Measurements from ENCODE around the gene PGM3.

The PGM3 gene

GRCh38 chr6:83153883-83154521 is 39.1 kb downstream of the PGM3 start:
- no peak for DNase-seq (ENCODE audit: low read depth)
- TF ChIP-seq CTCF (IDR thresholded peaks at IDR 0.05; ENCODE audit: low read depth, low read length, missing control alignments): no peak
- in situ Hi-C loops (cut with HindIII; ENCODE audit: low sequenced_read_pairs): no loop called here
- H3K4me3 ChIP-seq (ENCODE audit: low read depth, low read length): no peak overlapping the region

- DNase-seq (ENCODE audit: low read depth): no peak
- no peak for TF ChIP-seq CTCF (IDR thresholded peaks at IDR 0.05; ENCODE audit: low read depth, low read length, missing control alignments)
- no peak overlapping the region for H3K4me3 ChIP-seq (ENCODE audit: low read depth, low read length)
- in situ Hi-C loops (cut with HindIII; ENCODE audit: low sequenced_read_pairs): no loop called here
Measured at GRCh38 chr6:83152913-83153312, 40.2 kb downstream of the PGM3 start.

GRCh38 chr6:83151114-83151513 is 42.0 kb downstream of the PGM3 start:
- no peak for TF ChIP-seq CTCF (IDR thresholded peaks at IDR 0.05; ENCODE audit: low read depth, low read length, missing control alignments)
- no peak overlapping the region for H3K4me3 ChIP-seq (ENCODE audit: low read depth, low read length)
- in situ Hi-C loops (cut with HindIII; ENCODE audit: low sequenced_read_pairs): no loop called here
- no peak for DNase-seq (ENCODE audit: low read depth)

- in situ Hi-C loops (cut with HindIII; ENCODE audit: low sequenced_read_pairs): no loop called here
- no peak overlapping the region for H3K4me3 ChIP-seq (ENCODE audit: low read depth, low read length)
- no peak for DNase-seq (ENCODE audit: low read depth)
- no peak for TF ChIP-seq CTCF (IDR thresholded peaks at IDR 0.05; ENCODE audit: low read depth, low read length, missing control alignments)
Measured at GRCh38 chr6:83138758-83139157, 54.3 kb downstream of the PGM3 start.

- no peak for DNase-seq (ENCODE audit: low read depth)
- no peak for TF ChIP-seq CTCF (IDR thresholded peaks at IDR 0.05; ENCODE audit: low read depth, low read length, missing control alignments)
- H3K4me3 ChIP-seq (ENCODE audit: low read depth, low read length): no peak overlapping the region
- in situ Hi-C loops (cut with HindIII; ENCODE audit: low sequenced_read_pairs): no loop called here
Measured at GRCh38 chr6:83138118-83138722, 54.8 kb downstream of the PGM3 start.

- DNase-seq (ENCODE audit: low read depth): no peak
- TF ChIP-seq CTCF (IDR thresholded peaks at IDR 0.05; ENCODE audit: low read depth, low read length, missing control alignments): no peak
- no peak overlapping the region for H3K4me3 ChIP-seq (ENCODE audit: low read depth, low read length)
- in situ Hi-C loops (cut with HindIII; ENCODE audit: low sequenced_read_pairs): loop anchor here (5.0 kb wide), 1 partner anchor 35 kb away; no protein-coding TSS in a partner anchor
Measured at GRCh38 chr6:83132121-83132520, 60.9 kb downstream of the PGM3 start.

Measured in astrocyte of the cerebellum (primary cell).